ENCODE results near the gene TRAPPC2. TPM values are rescaled to one million over a fixed set of nuclear protein-coding genes. Genes with fewer than 3 reads are reported as not detected.

Gene TRAPPC2
- total and polyA plus RNA-seq, 4 donors, result 3.1 to 12.3 (median 8.8) TPM

- H3K27ac ChIP-seq (ENCODE audit: low read depth in 1 of 2, low read length in 2 of 2), result no peak overlapping the region
Observed at GRCh38 chrX:13761606-13762414, 27.4 kb upstream of the TRAPPC2 start.

GRCh38 chrX:13760426-13760825, 26.0 kb upstream of the TRAPPC2 start:
- Histone ChIP-seq H3K27ac (ENCODE audit: low read depth in 1 of 2, low read length in 2 of 2) (no peak overlapping the region), H3K27me3 (ENCODE audit: control insufficient read depth in 4 of 4, insufficient read depth in 4 of 4, low read length in 3 of 4) (no peaks in the 10 kb centered on the region), H3K4me1 (ENCODE audit: control insufficient read depth in 4 of 4, insufficient read depth in 4 of 4, low read length in 3 of 4) (peaks cover 0 to 5% (median 0%) of the 10 kb centered on the region in 4 donors), H3K4me3 (ENCODE audit: low read depth in 1 of 3, low read length in 3 of 3) (no peak overlapping the region), H3K36me3 (ENCODE audit: control insufficient read depth in 4 of 4, insufficient read depth in 3 of 4, low read depth in 1 of 4, low read length in 3 of 4) (peaks cover 0 to 48% (median 20%) of the 10 kb centered on the region in 4 donors), H3K9ac (ENCODE audit: low read depth in 1 of 2, low read length in 2 of 2) (no peak overlapping the region), H3K9me3 (ENCODE audit: control insufficient read depth in 4 of 4, low read length in 3 of 4) (no peaks in the 10 kb centered on the region)
- DNase-seq (ENCODE audit: low spot score), result no peak
- 82% methylated on average over 13 of the region's 13 CpGs for WGBS
- TF ChIP-seq RXRA (IDR thresholded peaks at IDR 0.05) (no peak), CTCF (IDR thresholded peaks at IDR 0.05; ENCODE audit: low read depth, low read length, missing input control) (no peak), EGR1 (IDR thresholded peaks at IDR 0.05; ENCODE audit: low read depth in 2 of 2) (no peak), FOXA1 (IDR thresholded peaks at IDR 0.05) (no peak), FOXA2 (IDR thresholded peaks at IDR 0.05) (no peak), HNF4G (IDR thresholded peaks at IDR 0.05) (no peak), JUND (IDR thresholded peaks at IDR 0.05) (no peak), ZBTB33 (IDR thresholded peaks at IDR 0.05) (no peak), ATF3 (IDR thresholded peaks at IDR 0.05) (no peak), YY1 (IDR thresholded peaks at IDR 0.05) (no peak)

More at GRCh38 chrX:13761606-13762414, 27.4 kb upstream of the TRAPPC2 start:
- 73% methylated on average over 7 of the region's 7 CpGs for WGBS
- no peak overlapping the region for H3K4me3 ChIP-seq (ENCODE audit: low read depth in 1 of 3, low read length in 3 of 3)
- peaks cover 0 to 5% (median 0%) of the 10 kb centered on the region in 4 donors for H3K4me1 ChIP-seq (ENCODE audit: control insufficient read depth in 4 of 4, insufficient read depth in 4 of 4, low read length in 3 of 4)
- H3K9ac ChIP-seq (ENCODE audit: low read depth in 1 of 2, low read length in 2 of 2), result no peak overlapping the region
- H3K27me3 ChIP-seq (ENCODE audit: control insufficient read depth in 4 of 4, insufficient read depth in 4 of 4, low read length in 3 of 4), result no peaks in the 10 kb centered on the region
- DNase-seq (ENCODE audit: low spot score), result no peak
- H3K36me3 ChIP-seq (ENCODE audit: control insufficient read depth in 4 of 4, insufficient read depth in 3 of 4, low read depth in 1 of 4, low read length in 3 of 4), result peaks cover 0 to 52% (median 20%) of the 10 kb centered on the region in 4 donors
- TF ChIP-seq ZBTB33 (IDR thresholded peaks at IDR 0.05) (no peak), CTCF (IDR thresholded peaks at IDR 0.05; ENCODE audit: low read depth, low read length, missing input control) (no peak), GABPA (IDR thresholded peaks at IDR 0.05 in 1 of 2, conservative IDR thresholded peaks at IDR 0.05 in 1 of 2) (no peak), SP1 (IDR thresholded peaks at IDR 0.05) (no peak), HNF4A (conservative IDR thresholded peaks at IDR 0.05) (no peak), FOXA1 (IDR thresholded peaks at IDR 0.05) (no peak), FOXA2 (IDR thresholded peaks at IDR 0.05) (no peak)
- no peaks in the 10 kb centered on the region for H3K9me3 ChIP-seq (ENCODE audit: control insufficient read depth in 4 of 4, low read length in 3 of 4)
